Measurements from ENCODE around the gene SLC35F3.

- TF ChIP-seq POLR2A (IDR thresholded peaks at IDR 0.05) (no peak), CTCF (IDR thresholded peaks at IDR 0.05) (no peak)
Measured at GRCh38 chr1:234214911-234215892, 310.7 kb downstream of the SLC35F3 start.

Data from suprapubic skin (tissue), 3 donors.